ENCODE data around the gene RNASEH2C.
"Not testable (repeated sequence)": the region's sequence is repeated elsewhere in the genome, so short reads cannot be mapped to it uniquely, and the experiment has no call there.

RNASEH2C gene

DNA sequence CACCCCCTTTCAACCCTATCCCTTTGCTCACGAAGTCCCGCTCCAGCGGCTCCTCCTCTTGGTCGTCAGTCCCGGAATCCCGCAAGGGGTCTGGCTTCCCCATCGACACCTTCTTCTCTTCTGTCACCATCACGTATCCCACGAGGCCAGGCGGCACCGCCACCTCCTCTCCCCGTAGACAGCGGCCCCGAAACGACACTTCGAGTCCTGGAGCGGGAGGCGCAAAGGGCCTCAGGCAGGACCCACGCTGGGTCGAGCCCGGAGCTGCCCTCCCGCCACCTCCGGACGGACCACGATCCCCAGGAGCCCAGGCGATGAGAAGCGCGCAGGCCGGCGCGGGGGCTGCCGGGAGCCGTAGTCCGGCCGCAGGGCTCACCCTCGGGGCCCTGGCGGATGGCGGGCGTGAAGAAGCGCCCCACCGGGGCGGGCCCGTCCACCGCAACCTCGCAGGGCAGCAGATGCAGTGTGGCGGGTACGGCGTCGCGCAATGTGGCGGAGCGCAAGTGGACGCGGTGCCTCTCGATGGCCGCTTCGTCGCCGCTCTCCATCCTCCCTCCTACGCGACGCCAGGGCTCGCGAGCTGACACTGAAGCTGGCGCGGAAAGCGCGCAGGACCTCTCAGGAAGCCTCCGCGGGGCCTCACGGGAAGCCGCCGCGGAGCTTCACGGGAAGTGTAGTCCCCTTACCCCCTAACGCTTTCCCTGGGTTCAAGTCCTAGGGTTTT, at the start of gene RNASEH2C:
TSS of gene RNASEH2C (minus strand) at position 588 of the 724 bp plus-strand sequence. CDS start at position 548, 40 bp downstream.
- no peaks in the 10 kb centered on the region for H3K9me3 ChIP-seq (ENCODE audit: control insufficient read depth in 1 of 2, low read length in 2 of 2)
- peaks cover 31 to 37% of the 10 kb centered on the region in 2 donors for H3K36me3 ChIP-seq (ENCODE audit: control insufficient read depth in 1 of 2, insufficient read depth in 2 of 2, low read length in 2 of 2)
- H3K27ac ChIP-seq (ENCODE audit: low read depth, low read length): peak within 1 kb of the TSS; percentile 73
- H3K27me3 ChIP-seq (ENCODE audit: control insufficient read depth in 1 of 2, insufficient read depth in 2 of 2, low read length in 2 of 2): no peaks in the 10 kb centered on the region
- H3K4me3 ChIP-seq (ENCODE audit: low read depth in 1 of 2, low read length in 2 of 2): peak within 1 kb of the TSS; percentile 90 to 91
- H3K4me1 ChIP-seq (ENCODE audit: control insufficient read depth in 1 of 2, insufficient read depth in 2 of 2, low read length in 2 of 2): peaks cover 14 to 21% of the 10 kb centered on the region in 2 donors
- peak within 1 kb of the TSS; percentile 67 to 83 for H3K9ac ChIP-seq (ENCODE audit: low read depth in 1 of 2, low read length in 2 of 2)

- H3K27me3 ChIP-seq (ENCODE audit: control insufficient read depth in 1 of 2, insufficient read depth in 2 of 2, low read length in 2 of 2); H3K4me1 ChIP-seq (ENCODE audit: control insufficient read depth in 1 of 2, insufficient read depth in 2 of 2, low read length in 2 of 2); H3K4me3 ChIP-seq (ENCODE audit: low read depth in 1 of 2, low read length in 2 of 2); H3K9ac ChIP-seq (ENCODE audit: low read depth in 1 of 2, low read length in 2 of 2); H3K27ac ChIP-seq (ENCODE audit: low read depth, low read length); H3K36me3 ChIP-seq (ENCODE audit: control insufficient read depth in 1 of 2, insufficient read depth in 2 of 2, low read length in 2 of 2); H3K9me3 ChIP-seq (ENCODE audit: control insufficient read depth in 1 of 2, low read length in 2 of 2): not testable (repeated sequence)
These were observed 47.2 kb upstream of the RNASEH2C start for GRCh38 chr11:65767806-65768205.

DNA sequence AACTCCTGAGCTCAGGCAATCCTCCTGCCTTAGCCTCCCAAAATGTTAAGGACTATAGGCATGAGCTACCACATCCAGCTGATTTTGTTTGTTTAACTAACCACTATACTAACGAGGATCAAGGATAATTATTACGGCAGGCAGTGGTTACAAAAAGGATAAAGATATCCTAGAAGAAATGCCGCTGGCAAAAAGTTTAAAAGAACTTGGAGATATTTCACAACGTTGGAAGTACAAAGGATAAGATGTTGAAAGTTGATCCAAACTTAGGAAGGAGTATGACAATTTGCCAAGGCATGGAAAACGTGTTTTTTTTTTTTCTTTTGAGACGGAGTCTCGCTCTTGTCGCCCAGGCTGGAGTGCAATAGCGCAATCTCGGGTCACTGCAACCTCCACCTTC, 46.8 kb upstream of the RNASEH2C start:
- no peaks in the 10 kb centered on the region for H3K27me3 ChIP-seq (ENCODE audit: control insufficient read depth in 1 of 2, insufficient read depth in 2 of 2, low read length in 2 of 2)
- H3K9me3 ChIP-seq (ENCODE audit: control insufficient read depth in 1 of 2, low read length in 2 of 2): no peaks in the 10 kb centered on the region
- no peak overlapping the region for H3K27ac ChIP-seq (ENCODE audit: low read depth, low read length)
- no peak overlapping the region for H3K9ac ChIP-seq (ENCODE audit: low read depth in 1 of 2, low read length in 2 of 2)
- no peaks in the 10 kb centered on the region for H3K4me1 ChIP-seq (ENCODE audit: control insufficient read depth in 1 of 2, insufficient read depth in 2 of 2, low read length in 2 of 2)
- no peak overlapping the region for H3K4me3 ChIP-seq (ENCODE audit: low read depth in 1 of 2, low read length in 2 of 2)
- no peaks in the 10 kb centered on the region for H3K36me3 ChIP-seq (ENCODE audit: control insufficient read depth in 1 of 2, insufficient read depth in 2 of 2, low read length in 2 of 2)

DNA sequence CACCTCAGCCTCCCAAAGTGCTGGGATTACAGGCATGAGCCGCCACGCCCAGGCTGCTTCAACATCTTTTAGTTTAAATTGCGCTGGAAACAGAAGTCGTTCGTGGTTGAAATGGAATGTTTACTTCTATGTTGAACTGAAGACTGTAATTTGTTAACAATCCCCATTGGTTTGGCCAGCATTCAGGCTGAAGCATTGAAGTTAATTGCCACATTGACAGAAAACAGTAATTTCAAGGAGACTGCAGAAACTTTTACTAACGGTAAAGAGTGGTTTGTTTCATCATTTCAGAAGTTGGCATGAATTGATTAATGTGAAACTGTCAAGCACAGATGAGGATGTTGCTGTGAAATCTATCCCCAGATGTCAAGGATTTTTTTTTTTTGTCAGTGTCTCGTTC, 45.9 kb upstream of the RNASEH2C start:
- Histone ChIP-seq H3K27ac (ENCODE audit: low read depth, low read length) (no peak overlapping the region), H3K9ac (ENCODE audit: low read depth in 1 of 2, low read length in 2 of 2) (no peak overlapping the region), H3K4me3 (ENCODE audit: low read depth in 1 of 2, low read length in 2 of 2) (no peak overlapping the region), H3K9me3 (ENCODE audit: control insufficient read depth in 1 of 2, low read length in 2 of 2) (no peaks in the 10 kb centered on the region), H3K36me3 (ENCODE audit: control insufficient read depth in 1 of 2, insufficient read depth in 2 of 2, low read length in 2 of 2) (no peaks in the 10 kb centered on the region), H3K27me3 (ENCODE audit: control insufficient read depth in 1 of 2, insufficient read depth in 2 of 2, low read length in 2 of 2) (no peaks in the 10 kb centered on the region), H3K4me1 (ENCODE audit: control insufficient read depth in 1 of 2, insufficient read depth in 2 of 2, low read length in 2 of 2) (no peaks in the 10 kb centered on the region)

DNA sequence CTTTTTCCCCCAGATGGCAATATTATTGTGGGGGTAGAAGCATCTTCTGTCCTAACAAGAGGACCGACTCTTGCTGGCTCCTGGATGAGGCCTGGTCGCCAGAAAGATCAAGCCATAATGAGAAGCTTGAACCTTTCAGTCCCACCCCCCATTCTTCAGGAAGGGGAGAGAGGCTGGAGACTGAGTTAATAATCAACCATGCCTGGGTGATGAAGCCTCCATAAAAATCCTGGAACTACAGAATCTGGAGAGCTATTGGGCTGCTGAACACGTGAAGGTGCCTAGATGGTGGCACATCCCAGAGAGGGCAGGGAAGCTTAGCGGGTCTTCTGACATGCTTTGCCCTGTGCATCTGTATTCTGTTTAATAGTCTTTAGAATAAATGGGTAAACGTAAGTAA, 43.8 kb upstream of the RNASEH2C start:
- H3K4me1 ChIP-seq (ENCODE audit: control insufficient read depth in 1 of 2, insufficient read depth in 2 of 2, low read length in 2 of 2): no peaks in the 10 kb centered on the region
- H3K9me3 ChIP-seq (ENCODE audit: control insufficient read depth in 1 of 2, low read length in 2 of 2): no peaks in the 10 kb centered on the region
- H3K36me3 ChIP-seq (ENCODE audit: control insufficient read depth in 1 of 2, insufficient read depth in 2 of 2, low read length in 2 of 2): no peaks in the 10 kb centered on the region
- H3K27me3 ChIP-seq (ENCODE audit: control insufficient read depth in 1 of 2, insufficient read depth in 2 of 2, low read length in 2 of 2): no peaks in the 10 kb centered on the region
- H3K9ac ChIP-seq (ENCODE audit: low read depth in 1 of 2, low read length in 2 of 2): no peak overlapping the region
- no peak overlapping the region for H3K27ac ChIP-seq (ENCODE audit: low read depth, low read length)
- H3K4me3 ChIP-seq (ENCODE audit: low read depth in 1 of 2, low read length in 2 of 2): no peak overlapping the region

DNA sequence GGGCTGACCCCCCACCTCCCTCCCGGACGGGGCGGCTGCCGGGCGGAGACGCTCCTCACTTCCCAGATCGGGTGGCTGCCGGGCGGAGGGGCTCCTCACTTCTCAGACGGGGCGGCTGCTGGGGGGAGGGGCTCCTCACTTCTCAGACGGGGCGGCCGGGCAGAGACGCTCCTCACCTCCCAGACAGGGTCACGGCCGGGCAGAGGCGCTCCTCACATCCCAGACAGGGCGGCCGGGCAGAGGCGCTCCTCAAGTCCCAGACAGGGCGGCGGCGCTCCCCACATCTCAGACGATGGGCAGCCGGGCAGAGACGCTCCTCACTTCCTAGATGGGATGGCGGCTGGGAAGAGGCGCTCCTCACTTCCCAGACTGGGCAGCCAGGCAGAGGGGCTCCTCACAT, 42.2 kb upstream of the RNASEH2C start:
- not testable (repeated sequence) for H3K9me3 ChIP-seq (ENCODE audit: control insufficient read depth in 1 of 2, low read length in 2 of 2); H3K4me3 ChIP-seq (ENCODE audit: low read depth in 1 of 2, low read length in 2 of 2); H3K36me3 ChIP-seq (ENCODE audit: control insufficient read depth in 1 of 2, insufficient read depth in 2 of 2, low read length in 2 of 2); H3K9ac ChIP-seq (ENCODE audit: low read depth in 1 of 2, low read length in 2 of 2); H3K27ac ChIP-seq (ENCODE audit: low read depth, low read length); H3K27me3 ChIP-seq (ENCODE audit: control insufficient read depth in 1 of 2, insufficient read depth in 2 of 2, low read length in 2 of 2); H3K4me1 ChIP-seq (ENCODE audit: control insufficient read depth in 1 of 2, insufficient read depth in 2 of 2, low read length in 2 of 2)

DNA sequence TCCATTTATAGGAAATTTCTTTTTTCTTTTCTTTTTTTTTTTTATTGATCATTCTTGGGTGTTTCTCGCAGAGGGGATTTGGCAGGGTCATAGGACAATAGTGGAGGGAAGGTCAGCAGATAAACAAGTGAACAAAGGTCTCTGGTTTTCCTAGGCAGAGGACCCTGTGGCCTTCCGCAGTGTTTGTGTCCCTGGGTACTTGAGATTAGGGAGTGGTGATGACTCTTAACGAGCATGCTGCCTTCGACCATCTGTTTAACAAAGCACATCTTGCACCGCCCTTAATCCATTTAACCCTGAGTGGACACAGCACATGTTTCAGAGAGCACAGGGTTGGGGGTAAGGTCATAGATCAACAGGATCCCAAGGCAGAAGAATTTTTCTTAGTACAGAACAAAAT, 41.6 kb upstream of the RNASEH2C start:
- H3K4me1 ChIP-seq (ENCODE audit: control insufficient read depth in 1 of 2, insufficient read depth in 2 of 2, low read length in 2 of 2); H3K36me3 ChIP-seq (ENCODE audit: control insufficient read depth in 1 of 2, insufficient read depth in 2 of 2, low read length in 2 of 2); H3K27ac ChIP-seq (ENCODE audit: low read depth, low read length); H3K27me3 ChIP-seq (ENCODE audit: control insufficient read depth in 1 of 2, insufficient read depth in 2 of 2, low read length in 2 of 2); H3K9me3 ChIP-seq (ENCODE audit: control insufficient read depth in 1 of 2, low read length in 2 of 2); H3K4me3 ChIP-seq (ENCODE audit: low read depth in 1 of 2, low read length in 2 of 2); H3K9ac ChIP-seq (ENCODE audit: low read depth in 1 of 2, low read length in 2 of 2): not testable (repeated sequence)

GRCh38 chr11:65745049-65745448, 24.5 kb upstream of the RNASEH2C start:
- Histone ChIP-seq H3K9me3 (ENCODE audit: control insufficient read depth in 1 of 2, low read length in 2 of 2) (no peaks in the 10 kb centered on the region), H3K27ac (ENCODE audit: low read depth, low read length) (no peak overlapping the region), H3K9ac (ENCODE audit: low read depth in 1 of 2, low read length in 2 of 2) (no peak overlapping the region), H3K36me3 (ENCODE audit: control insufficient read depth in 1 of 2, insufficient read depth in 2 of 2, low read length in 2 of 2) (no peaks in the 10 kb centered on the region), H3K4me3 (ENCODE audit: low read depth in 1 of 2, low read length in 2 of 2) (no peak overlapping the region), H3K27me3 (ENCODE audit: control insufficient read depth in 1 of 2, insufficient read depth in 2 of 2, low read length in 2 of 2) (peaks cover 0 to 3% of the 10 kb centered on the region in 2 donors), H3K4me1 (ENCODE audit: control insufficient read depth in 1 of 2, insufficient read depth in 2 of 2, low read length in 2 of 2) (no peaks in the 10 kb centered on the region)

DNA sequence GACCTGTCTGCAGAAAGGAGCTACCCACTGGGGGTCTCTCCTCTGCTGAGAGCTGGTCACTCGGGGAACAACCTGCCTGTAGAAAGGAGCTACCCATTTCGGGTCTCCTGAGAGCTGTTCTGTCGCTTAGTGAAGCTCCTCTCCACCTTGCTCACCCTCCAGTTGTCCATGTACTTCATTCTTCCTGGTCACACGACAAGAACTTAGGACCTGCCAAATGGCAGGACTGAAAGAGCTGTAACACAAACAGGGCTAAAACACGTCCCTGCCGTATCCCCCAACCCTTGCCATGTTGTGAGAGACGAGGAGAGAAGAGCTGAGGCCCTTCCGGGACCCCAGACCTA, 24.1 kb upstream of the RNASEH2C start:
- Histone ChIP-seq H3K4me3 (ENCODE audit: low read depth in 1 of 2, low read length in 2 of 2) (no peak overlapping the region), H3K9ac (ENCODE audit: low read depth in 1 of 2, low read length in 2 of 2) (no peak overlapping the region), H3K36me3 (ENCODE audit: control insufficient read depth in 1 of 2, insufficient read depth in 2 of 2, low read length in 2 of 2) (no peaks in the 10 kb centered on the region), H3K9me3 (ENCODE audit: control insufficient read depth in 1 of 2, low read length in 2 of 2) (no peaks in the 10 kb centered on the region), H3K27me3 (ENCODE audit: control insufficient read depth in 1 of 2, insufficient read depth in 2 of 2, low read length in 2 of 2) (peaks cover 0 to 2% of the 10 kb centered on the region in 2 donors), H3K27ac (ENCODE audit: low read depth, low read length) (no peak overlapping the region), H3K4me1 (ENCODE audit: control insufficient read depth in 1 of 2, insufficient read depth in 2 of 2, low read length in 2 of 2) (no peaks in the 10 kb centered on the region)

DNA sequence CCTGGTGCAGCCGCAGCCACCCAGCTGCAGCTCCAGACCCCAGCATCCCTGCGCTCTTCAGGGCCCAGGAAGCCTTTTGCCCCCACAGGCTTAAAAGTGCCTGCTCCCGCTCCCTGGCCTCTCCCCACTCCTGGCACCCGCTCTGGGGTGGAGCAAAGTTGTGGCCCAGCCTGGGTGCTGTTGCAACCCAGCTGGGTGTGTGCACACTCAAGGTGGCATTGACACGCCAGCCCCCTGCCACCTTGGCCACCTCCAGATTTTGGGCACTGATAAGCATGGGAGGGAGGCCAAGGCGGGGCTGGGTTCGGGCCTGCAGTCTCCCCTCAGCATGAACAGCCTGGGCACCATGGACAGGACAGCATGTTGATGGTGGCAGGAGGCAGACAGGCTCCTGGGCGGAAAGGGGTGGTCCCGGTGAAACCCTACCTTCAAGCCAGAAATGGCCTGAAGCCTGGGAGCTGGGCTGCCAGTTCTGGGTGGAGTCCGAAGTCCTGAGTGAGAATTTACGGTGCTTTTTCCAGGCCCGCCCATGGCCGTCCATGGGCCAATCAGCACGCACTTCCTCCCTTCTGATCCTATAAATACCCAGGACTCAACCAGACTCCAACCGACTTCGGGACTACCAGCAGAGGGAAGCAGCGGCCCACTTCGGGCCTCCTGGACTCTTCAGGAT, 23.6 kb upstream of the RNASEH2C start:
- Histone ChIP-seq H3K27me3 (ENCODE audit: control insufficient read depth in 1 of 2, insufficient read depth in 2 of 2, low read length in 2 of 2) (peaks cover 0 to 2% of the 10 kb centered on the region in 2 donors), H3K4me1 (ENCODE audit: control insufficient read depth in 1 of 2, insufficient read depth in 2 of 2, low read length in 2 of 2) (no peaks in the 10 kb centered on the region), H3K9ac (ENCODE audit: low read depth in 1 of 2, low read length in 2 of 2) (no peak overlapping the region), H3K36me3 (ENCODE audit: control insufficient read depth in 1 of 2, insufficient read depth in 2 of 2, low read length in 2 of 2) (no peaks in the 10 kb centered on the region), H3K9me3 (ENCODE audit: control insufficient read depth in 1 of 2, low read length in 2 of 2) (no peaks in the 10 kb centered on the region), H3K4me3 (ENCODE audit: low read depth in 1 of 2, low read length in 2 of 2) (no peak overlapping the region), H3K27ac (ENCODE audit: low read depth, low read length) (no peak overlapping the region)
